GM21529 (cell line): Measurements from ENCODE around the gene PLPP1.
"Not testable (repeated sequence)": the region's sequence is repeated elsewhere in the genome, so short reads cannot be mapped to it uniquely, and the experiment has no call there.

Source experiments
- ATAC-seq: cut with Tn5 transposase; IDR thresholded peaks from one replicate; pipeline ENCODE4 v1.9.1; 2021; ENCODE audit not compliant: unreplicated experiment

The PLPP1 gene

DNA sequence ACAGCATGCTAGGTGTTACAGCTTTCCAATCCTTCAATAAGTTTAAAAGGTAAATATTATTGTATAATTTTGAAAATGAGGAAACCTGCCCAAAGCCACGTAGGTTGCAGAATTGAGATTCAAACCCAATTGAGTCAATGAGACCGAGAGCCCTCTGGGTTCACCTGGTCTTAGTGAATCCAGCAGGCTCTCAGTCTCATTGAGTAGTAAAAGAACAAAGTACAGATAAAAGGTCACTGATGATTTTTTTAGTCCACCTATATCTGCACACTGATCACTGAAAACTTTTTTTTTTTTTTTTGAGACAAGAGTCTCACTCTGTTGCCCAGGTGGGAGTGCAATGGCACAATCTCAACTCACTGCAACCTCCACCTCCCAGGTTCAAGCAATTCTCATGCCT is 27.2 kb downstream of the PLPP1 start:
- no peak for ATAC-seq

GRCh38 chr5:55505711-55506110 is 29.1 kb downstream of the PLPP1 start:
- not testable (repeated sequence) for ATAC-seq

GRCh38 chr5:55503917-55504316 is 30.8 kb downstream of the PLPP1 start:
- not testable (repeated sequence) for ATAC-seq

DNA sequence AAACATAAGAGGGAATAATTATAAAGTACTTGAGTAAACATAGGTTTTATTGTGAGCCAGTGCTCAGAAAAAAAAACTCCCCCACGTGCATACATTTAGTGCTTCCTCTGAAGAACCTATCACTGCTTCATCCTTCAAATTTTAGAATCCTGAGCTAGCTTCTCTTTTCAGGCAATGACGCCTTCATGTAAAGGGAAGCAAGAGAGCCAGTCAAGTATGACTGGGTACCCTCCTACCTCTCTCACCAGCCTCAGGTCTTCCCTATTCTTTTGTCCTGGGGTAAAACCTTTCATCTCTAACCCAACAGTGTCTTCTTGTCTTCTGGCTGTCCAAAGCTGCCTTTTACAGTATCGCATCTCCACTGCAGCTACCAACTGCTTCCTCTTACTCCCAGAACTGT is 32.0 kb downstream of the PLPP1 start:
- no peak for ATAC-seq

DNA sequence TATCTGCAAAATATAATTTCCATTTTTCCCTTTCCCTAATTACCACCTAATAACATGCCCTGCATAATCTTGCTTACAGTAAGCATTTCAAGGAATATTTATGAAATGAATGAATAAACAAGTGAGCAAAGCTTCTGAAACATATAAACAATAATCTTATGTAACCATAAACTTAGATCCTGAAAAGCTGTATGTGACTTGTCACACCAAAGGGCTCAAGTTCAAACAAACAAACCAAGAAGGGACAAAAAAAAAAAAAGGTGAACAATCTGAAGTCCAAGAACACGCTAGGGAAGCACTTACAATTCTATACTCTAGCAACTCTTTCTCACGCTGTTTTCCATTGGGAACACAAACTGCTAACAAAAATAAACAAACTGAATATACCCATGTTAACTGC is 36.3 kb downstream of the PLPP1 start:
- no peak for ATAC-seq

- ATAC-seq: no peak
Observed at GRCh38 chr5:55497712-55498111, 37.1 kb downstream of the PLPP1 start.

GRCh38 chr5:55495216-55495615 is 39.5 kb downstream of the PLPP1 start:
- no peak for ATAC-seq

DNA sequence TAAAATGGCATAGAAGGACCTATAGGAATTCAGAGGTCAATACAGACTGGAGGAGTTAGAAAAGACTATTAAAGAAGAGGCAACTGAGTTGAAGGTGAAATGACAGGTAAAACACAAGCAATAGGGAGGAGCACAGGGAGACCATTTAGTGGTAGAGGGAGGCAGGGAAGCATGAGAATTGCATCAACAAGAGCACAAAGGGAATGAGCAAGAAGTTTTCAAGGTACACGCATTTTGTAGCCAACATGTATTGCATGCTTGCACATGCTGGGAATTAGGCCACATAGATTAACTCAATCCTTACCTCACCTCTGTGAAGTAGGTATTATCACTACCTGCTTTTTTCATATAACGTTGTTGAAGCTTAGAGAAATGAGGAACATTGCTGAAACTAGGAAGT is 42.3 kb downstream of the PLPP1 start:
- ATAC-seq: no peak

GRCh38 chr5:55485073-55485472 is 49.7 kb downstream of the PLPP1 start:
- no peak for ATAC-seq

- no peak for ATAC-seq
Observed at GRCh38 chr5:55484531-55484930, 50.2 kb downstream of the PLPP1 start.

DNA sequence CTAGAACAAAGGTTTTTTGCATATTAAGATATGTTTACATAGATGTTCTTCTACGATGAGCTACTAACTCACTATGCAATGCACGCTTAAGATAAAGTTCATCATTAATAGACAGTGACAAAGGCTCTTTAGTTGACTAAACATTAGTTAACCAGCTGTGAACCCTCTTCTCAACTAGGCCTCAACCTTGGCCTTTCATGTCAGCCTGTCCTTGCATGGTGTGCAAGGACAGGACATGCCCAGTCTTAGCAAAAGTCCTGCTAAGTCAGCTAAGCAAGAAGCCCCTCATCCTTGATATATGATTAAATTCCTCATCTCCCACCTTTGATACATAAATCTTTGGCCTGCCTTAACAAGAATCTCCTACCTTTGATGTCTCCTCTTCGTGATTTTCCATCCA is 50.9 kb downstream of the PLPP1 start:
- no peak for ATAC-seq

DNA sequence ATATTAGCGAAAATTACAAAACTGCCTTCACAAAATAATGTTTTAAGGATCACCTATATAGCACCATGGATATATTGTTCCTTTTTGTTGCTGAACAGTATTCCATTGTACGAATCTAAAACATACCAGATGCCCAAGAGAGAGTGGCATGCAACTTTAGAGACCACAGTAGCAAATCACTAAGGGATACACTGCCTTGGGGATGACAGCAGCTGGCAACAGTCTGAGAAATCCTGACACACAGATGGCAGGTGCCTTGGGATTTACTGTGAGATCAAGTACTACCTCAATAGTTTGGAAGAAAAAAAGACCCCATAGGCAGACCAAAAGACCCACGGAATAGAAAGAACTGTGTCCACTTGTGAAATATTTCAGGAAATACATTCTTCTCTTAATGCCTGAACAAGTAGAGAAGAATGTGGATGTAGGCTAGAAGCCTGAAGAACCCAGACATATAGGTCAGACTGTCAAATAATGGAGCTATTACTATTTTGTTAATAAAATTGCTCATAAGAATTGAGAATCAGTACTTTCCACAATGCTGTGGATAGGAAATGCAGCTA is 53.4 kb downstream of the PLPP1 start:
- no peak for ATAC-seq

GRCh38 chr5:55480781-55481180 is 54.0 kb downstream of the PLPP1 start:
- no peak for ATAC-seq

- ATAC-seq: no peak
Observed at GRCh38 chr5:55472642-55473041, 62.1 kb downstream of the PLPP1 start.

DNA sequence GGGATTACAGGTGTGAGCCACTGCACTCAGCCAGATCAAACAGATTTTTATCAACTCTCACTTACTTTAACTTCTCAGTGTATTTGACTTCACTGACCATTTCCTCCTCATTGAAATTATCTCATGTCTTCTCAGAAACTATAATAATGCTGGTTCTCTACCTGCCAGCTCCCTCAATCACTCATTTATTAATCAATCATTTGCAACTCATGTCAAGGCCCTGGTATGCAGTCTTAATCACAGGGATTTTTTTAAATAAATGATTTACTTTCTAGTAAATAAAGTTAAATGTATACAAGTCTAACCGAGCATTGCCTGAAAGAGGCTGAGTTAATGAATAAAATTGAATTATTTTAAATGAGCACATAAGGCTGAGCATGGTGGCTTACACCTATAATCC is 63.3 kb downstream of the PLPP1 start:
- no peak for ATAC-seq

DNA sequence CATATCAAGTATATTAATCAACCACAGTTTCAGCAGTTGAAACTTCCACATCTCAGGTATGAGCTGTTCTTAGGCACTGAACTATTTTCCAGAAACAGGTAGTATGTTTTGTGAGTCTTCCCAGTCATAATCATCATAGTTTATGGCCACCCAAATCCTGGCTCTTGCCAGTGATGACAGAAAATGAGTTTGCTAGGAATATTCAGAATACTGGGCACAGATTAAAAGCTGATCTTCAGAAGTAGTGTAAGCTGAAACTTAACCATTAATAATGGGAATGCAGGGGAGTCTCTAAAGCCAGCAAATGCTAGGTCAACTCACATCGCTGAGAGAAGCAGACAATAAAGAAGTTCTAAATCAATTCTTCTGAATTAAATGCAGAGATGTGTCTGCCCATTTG is 64.5 kb downstream of the PLPP1 start:
- ATAC-seq: no peak

DNA sequence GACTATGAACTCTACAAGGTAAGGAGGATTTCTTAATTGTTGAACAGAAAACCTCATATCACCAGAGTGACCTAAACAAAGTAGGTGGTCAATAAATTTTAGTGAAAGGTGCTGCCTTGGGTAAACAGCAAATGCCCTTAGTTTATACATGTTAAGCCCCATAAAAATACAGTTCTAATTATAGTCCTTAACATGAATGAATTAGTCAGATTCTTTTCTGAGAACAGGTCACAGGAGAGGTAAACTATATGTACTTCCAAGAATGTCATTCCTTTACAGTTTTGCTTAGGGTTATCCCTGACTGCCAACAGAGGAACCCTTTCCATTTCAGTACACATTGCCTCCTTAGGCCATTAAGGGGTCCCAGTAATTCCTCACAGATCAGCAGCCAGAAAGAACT is 64.9 kb downstream of the PLPP1 start:
- ATAC-seq: no peak

DNA sequence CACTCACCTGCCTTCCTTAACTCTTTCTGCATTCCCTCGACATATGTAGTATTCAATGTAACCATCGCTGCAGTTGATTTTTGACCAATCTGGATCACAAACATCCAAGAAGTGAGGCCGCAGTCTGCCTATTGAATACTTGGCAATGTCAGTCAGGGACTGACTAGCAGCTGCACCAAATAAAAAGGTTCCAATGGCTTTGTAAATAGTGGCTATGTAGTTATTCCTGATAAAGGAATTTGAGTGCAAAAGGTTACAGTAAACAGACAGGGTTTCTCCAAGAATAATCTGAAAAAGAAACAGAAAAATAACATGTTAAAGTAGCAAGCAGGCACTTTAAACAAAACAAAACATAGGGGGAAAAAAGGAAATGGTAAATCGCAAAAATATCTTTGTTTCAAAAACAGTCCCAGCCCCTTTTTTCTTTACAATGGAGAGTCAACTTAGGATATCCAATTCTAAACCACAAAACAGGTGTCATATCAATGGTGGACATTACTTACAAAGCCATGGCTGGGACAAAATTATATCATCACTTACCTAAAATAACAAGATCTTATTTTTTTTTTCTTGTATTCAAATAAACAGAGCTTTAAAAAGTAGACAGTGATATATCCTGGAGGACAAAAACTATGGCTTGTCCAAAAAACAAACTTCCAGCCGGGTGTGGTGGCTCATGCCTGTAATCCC is 66.8 kb downstream of the PLPP1 start:
- ATAC-seq: no peak

GRCh38 chr5:55463613-55464012 is 71.2 kb downstream of the PLPP1 start:
- ATAC-seq: no peak

DNA sequence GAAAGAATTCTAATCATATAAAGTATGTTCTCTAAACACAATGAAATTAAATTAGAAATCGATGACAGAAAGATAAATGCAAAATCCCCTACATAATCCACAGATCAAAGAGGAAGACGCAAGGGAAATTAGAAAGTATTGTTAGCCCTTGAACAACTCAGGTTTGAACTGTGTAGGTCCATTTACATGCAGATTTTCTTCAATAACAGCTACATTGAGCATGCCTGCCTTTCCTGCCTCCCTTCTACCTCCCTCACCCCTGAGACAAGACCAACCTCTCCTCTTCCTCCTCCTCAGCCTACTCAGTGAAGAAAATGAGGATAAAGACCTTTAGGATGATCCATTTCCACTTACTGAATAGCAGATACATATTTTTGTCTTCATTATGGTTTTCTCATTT is 75.2 kb downstream of the PLPP1 start:
- no peak for ATAC-seq

GRCh38 chr5:55456216-55456895 is 78.4 kb downstream of the PLPP1 start:
- no peak for ATAC-seq

DNA sequence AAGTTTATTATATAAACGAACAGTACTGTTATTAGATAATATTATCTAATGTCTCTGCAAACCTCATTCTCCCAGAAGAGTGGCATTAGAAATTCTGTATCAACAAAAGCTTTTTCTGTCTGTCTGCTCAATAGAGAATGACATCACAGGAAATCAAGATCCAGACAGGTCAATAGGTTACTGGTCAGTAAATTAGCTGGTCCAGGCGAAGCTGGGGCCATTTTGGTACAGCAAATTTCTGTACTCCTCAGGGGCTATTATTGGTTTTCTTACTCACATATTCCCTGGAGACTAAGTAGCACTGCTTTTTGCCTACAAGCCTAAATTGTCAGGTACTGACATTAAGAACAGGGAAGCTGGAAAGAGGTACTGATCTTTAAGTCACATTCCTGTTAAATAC is 80.5 kb downstream of the PLPP1 start:
- no peak for ATAC-seq

DNA sequence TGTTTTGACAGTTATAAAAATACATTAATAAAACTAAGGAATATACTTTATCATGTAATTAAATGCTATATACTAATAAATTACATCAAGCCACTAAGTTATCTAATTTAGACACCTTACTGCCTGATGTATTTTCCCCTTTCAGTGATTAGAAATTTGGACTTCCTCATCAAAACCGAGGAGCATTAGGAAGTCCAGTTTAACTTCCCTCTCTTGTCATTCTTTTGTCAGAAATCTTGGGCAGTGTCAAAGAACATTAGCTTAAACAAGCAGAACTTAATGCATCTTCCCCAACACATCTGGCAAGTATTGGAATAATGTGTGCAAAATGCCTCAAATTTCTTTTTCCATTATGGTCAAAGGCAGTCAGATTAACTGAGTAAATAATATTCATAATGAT is 81.6 kb downstream of the PLPP1 start:
- ATAC-seq: no peak
